Ishikawa (cell line): ENCODE results near the gene UVSSA.

Experiments used
- CEBPB ChIP-seq: IDR thresholded peaks from 2 replicates; pipeline ENCODE4 v1.6.1; 2012
- EP300 ChIP-seq: IDR thresholded peaks from 2 replicates; pipeline ENCODE4 v1.6.1; 2012; ENCODE audit warnings: borderline replicate concordance
- RAD21 ChIP-seq: IDR thresholded peaks from 2 replicates; pipeline ENCODE4 v1.6.1; 2012; ENCODE audit warnings: low read depth
- TAF1 ChIP-seq: IDR thresholded peaks from 2 replicates; pipeline ENCODE4 v1.6.1; 2012; ENCODE audit warnings: low read depth, mild to moderate bottlenecking
- YY1 ChIP-seq: IDR thresholded peaks from 2 replicates; pipeline ENCODE4 v1.6.1; 2012; ENCODE audit warnings: low read depth
- TF ChIP-seq, protein P1 (sequence below): IDR thresholded peaks from 2 replicates; pipeline ENCODE4 v1.6.1; 2012
- TF ChIP-seq, protein P2 (sequence below): IDR thresholded peaks from 2 replicates; pipeline ENCODE4 v1.6.1; 2012; ENCODE audit warnings: low read depth, mild to moderate bottlenecking

DNA sequence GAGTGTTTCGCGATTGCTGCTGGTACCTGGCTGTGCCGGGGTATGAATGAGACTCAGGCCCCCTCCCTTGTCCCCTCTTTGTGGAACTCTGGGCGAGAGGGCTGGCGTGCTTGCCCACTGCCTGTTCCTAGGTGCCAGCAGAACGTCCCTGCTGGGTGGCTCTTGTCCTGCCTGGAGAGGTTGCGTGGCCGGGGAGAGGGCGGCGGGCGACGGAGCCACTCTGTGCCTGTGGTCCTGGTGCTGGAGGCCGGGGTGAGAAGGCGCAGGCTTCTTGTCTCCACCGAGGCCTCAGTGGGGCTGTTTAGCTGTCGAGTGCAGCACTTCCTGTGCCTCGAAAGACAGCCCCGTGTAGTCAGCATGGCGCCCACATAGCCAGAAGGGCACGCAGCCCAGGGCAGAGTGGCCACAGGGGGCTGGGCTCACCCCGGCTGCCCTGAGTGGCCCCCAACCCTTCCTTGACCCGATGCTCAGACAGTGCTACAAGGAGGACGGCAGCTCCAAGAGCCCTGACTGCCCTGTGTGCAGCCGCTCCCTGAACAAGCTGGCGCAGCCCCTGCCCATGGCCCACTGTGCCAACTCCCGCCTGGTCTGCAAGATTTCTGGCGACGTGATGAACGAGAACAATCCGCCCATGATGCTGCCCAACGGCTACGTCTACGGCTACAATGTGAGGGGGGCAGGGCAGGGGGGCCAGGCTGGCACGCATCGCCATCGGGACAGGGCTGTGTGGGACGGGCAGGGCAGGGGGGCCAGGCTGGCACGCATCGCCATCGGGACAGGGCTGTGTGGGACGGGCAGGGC is 8.9 kb upstream of the UVSSA start:
- TF ChIP-seq, protein P1, sequence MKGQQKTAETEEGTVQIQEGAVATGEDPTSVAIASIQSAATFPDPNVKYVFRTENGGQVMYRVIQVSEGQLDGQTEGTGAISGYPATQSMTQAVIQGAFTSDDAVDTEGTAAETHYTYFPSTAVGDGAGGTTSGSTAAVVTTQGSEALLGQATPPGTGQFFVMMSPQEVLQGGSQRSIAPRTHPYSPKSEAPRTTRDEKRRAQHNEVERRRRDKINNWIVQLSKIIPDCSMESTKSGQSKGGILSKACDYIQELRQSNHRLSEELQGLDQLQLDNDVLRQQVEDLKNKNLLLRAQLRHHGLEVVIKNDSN: no peak
- no peak for TF ChIP-seq CEBPB
- TF ChIP-seq YY1: no peak
- no peak for TF ChIP-seq RAD21
- TF ChIP-seq EP300: no peak
- no peak for TF ChIP-seq TAF1
- TF ChIP-seq, protein P2, sequence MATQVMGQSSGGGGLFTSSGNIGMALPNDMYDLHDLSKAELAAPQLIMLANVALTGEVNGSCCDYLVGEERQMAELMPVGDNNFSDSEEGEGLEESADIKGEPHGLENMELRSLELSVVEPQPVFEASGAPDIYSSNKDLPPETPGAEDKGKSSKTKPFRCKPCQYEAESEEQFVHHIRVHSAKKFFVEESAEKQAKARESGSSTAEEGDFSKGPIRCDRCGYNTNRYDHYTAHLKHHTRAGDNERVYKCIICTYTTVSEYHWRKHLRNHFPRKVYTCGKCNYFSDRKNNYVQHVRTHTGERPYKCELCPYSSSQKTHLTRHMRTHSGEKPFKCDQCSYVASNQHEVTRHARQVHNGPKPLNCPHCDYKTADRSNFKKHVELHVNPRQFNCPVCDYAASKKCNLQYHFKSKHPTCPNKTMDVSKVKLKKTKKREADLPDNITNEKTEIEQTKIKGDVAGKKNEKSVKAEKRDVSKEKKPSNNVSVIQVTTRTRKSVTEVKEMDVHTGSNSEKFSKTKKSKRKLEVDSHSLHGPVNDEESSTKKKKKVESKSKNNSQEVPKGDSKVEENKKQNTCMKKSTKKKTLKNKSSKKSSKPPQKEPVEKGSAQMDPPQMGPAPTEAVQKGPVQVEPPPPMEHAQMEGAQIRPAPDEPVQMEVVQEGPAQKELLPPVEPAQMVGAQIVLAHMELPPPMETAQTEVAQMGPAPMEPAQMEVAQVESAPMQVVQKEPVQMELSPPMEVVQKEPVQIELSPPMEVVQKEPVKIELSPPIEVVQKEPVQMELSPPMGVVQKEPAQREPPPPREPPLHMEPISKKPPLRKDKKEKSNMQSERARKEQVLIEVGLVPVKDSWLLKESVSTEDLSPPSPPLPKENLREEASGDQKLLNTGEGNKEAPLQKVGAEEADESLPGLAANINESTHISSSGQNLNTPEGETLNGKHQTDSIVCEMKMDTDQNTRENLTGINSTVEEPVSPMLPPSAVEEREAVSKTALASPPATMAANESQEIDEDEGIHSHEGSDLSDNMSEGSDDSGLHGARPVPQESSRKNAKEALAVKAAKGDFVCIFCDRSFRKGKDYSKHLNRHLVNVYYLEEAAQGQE: no peak
